ENCODE results near the gene ZSCAN23. TPM values are rescaled to one million over a fixed set of nuclear protein-coding genes. Genes with fewer than 3 reads are reported as not detected.

Gene ZSCAN23
- total and polyA plus RNA-seq, 9 of the 15 experiments (the other 6 are each of a cell fraction or from before 2014, with no cell fraction given), result 0.05 to 0.29 (median 0.21) TPM; not detected in 1

- TF ChIP-seq NR0B1 (IDR thresholded peaks at IDR 0.05; ENCODE audit: partially characterized antibody) (no peak), MAZ (CRISPR knock-in tag; conservative IDR thresholded peaks at IDR 0.05 in 1 of 2, IDR thresholded peaks at IDR 0.05 in 1 of 2) (peak in 1 of 2 experiments; percentile 62; a peak in 2 of 4 replicates), ZNF12 (CRISPR knock-in tag; IDR thresholded peaks at IDR 0.05) (peak; percentile 59; the same call in 1 of the 2 replicates), ZMIZ1 (IDR thresholded peaks at IDR 0.05; ENCODE audit: low read depth in 2 of 2, low read length in 2 of 2) (0 out of 4 replicates have a peak, but pooled peaks of 1 of the 2 experiments have one; percentile 33), CHD4 (IDR thresholded peaks at IDR 0.05; ENCODE audit: insufficient read depth, insufficient replicate concordance, low read depth, low read length, poor library complexity, severe bottlenecking) (no peak), ARID3B (CRISPR knock-in tag; IDR thresholded peaks at IDR 0.05; ENCODE audit: borderline replicate concordance) (no peak), ZNF449 (CRISPR knock-in tag; IDR thresholded peaks at IDR 0.05) (no peak), ASH1L (IDR thresholded peaks at IDR 0.05; ENCODE audit: borderline replicate concordance, low read depth, partially characterized antibody) (no peak), NFIX (CRISPR knock-in tag; IDR thresholded peaks at IDR 0.05; ENCODE audit: low read depth) (no peak), MYNN (IDR thresholded peaks at IDR 0.05) (peak; percentile 31), MYNN (CRISPR knock-in tag; IDR thresholded peaks at IDR 0.05) (no peak), USF2 (CRISPR knock-in tag; IDR thresholded peaks at IDR 0.05) (peak; percentile 56), TRIM24 (IDR thresholded peaks at IDR 0.05) (peak in 1 of 2 experiments; percentile 58; a peak in 1 of 4 replicates), HCFC1 (IDR thresholded peaks at IDR 0.05; ENCODE audit: low read depth, low read length) (peak; percentile 38; the same call in 1 of the 2 replicates), TCF7 (IDR thresholded peaks at IDR 0.05; ENCODE audit: borderline replicate concordance) (no peak)
Measured at GRCh38 chr6:28383235-28384142, 59.8 kb downstream of the ZSCAN23 start (continued).
